ENCODE data around the gene MMADHC.

The MMADHC gene

GRCh38 chr2:149587220-149587949 is at the start of gene MMADHC:
Gene MMADHC (minus strand): TSS chr2:149587775. CDS start chr2:149587097, 678 bp downstream.
- DNase-seq = peak; percentile 94 to 96

- DNase-seq = no peak
These were observed 46.5 kb upstream of the MMADHC start for GRCh38 chr2:149634103-149634502.

- no peak for DNase-seq
These were observed 42.9 kb upstream of the MMADHC start for GRCh38 chr2:149630445-149630844.

GRCh38 chr2:149629026-149629425 is 41.5 kb upstream of the MMADHC start:
- DNase-seq = no peak

- DNase-seq = no peak
These were observed 39.7 kb upstream of the MMADHC start for GRCh38 chr2:149627111-149627801.

GRCh38 chr2:149625671-149626070 is 38.1 kb upstream of the MMADHC start:
- no peak for DNase-seq

GRCh38 chr2:149625271-149625670 is 37.7 kb upstream of the MMADHC start:
- no peak for DNase-seq

- no peak for DNase-seq
These were observed 34.8 kb upstream of the MMADHC start for GRCh38 chr2:149622343-149622742.

- no peak for DNase-seq
These were observed 29.9 kb upstream of the MMADHC start for GRCh38 chr2:149617476-149617875.

- DNase-seq = no peak
These were observed 29.3 kb upstream of the MMADHC start for GRCh38 chr2:149616681-149617456.

- no peak for DNase-seq
These were observed 26.1 kb upstream of the MMADHC start for GRCh38 chr2:149613704-149614103.

- no peak for DNase-seq
These were observed 24.5 kb upstream of the MMADHC start for GRCh38 chr2:149612122-149612521.

GRCh38 chr2:149611100-149611820 is 23.7 kb upstream of the MMADHC start:
- no peak for DNase-seq

- DNase-seq = no peak
These were observed 18.8 kb upstream of the MMADHC start for GRCh38 chr2:149606251-149606811.

GRCh38 chr2:149603248-149603647 is 15.7 kb upstream of the MMADHC start:
- DNase-seq = no peak

GRCh38 chr2:149601141-149601796 is 13.7 kb upstream of the MMADHC start:
- no peak for DNase-seq

- peak; percentile 53 to 77 for DNase-seq
These were observed 10.2 kb upstream of the MMADHC start for GRCh38 chr2:149597668-149598326.

GRCh38 chr2:149597050-149597667 is 9.6 kb upstream of the MMADHC start:
- DNase-seq = no peak

GRCh38 chr2:149596471-149596870 is 8.9 kb upstream of the MMADHC start:
- DNase-seq = no peak

GRCh38 chr2:149595056-149595963 is 7.7 kb upstream of the MMADHC start:
- DNase-seq = no peak
